ENCODE measurements around the gene GRIP2. TPM values are rescaled to one million over a fixed set of nuclear protein-coding genes. Genes with fewer than 3 reads are reported as not detected.

The GRIP2 gene
- total RNA-seq, 3 donors from 2014 or later = 0.70 to 2.2 (median 1.6) TPM

- DNase-seq = no peak
- no peak for TF ChIP-seq CTCF (IDR thresholded peaks at IDR 0.05)
- intact Hi-C loops (cut with DNase I, micrococcal nuclease) = no loop called here
- Histone ChIP-seq H3K9me3 (no peaks in the 10 kb centered on the region), H3K4me3 (no peak overlapping the region), H3K36me3 (ENCODE audit: low read depth) (no peaks in the 10 kb centered on the region), H3K4me1 (ENCODE audit: low read depth) (no peaks in the 10 kb centered on the region)
- ATAC-seq = no peak
Measured at GRCh38 chr3:14508505-14508819, 31.7 kb downstream of the GRIP2 start.

DNA sequence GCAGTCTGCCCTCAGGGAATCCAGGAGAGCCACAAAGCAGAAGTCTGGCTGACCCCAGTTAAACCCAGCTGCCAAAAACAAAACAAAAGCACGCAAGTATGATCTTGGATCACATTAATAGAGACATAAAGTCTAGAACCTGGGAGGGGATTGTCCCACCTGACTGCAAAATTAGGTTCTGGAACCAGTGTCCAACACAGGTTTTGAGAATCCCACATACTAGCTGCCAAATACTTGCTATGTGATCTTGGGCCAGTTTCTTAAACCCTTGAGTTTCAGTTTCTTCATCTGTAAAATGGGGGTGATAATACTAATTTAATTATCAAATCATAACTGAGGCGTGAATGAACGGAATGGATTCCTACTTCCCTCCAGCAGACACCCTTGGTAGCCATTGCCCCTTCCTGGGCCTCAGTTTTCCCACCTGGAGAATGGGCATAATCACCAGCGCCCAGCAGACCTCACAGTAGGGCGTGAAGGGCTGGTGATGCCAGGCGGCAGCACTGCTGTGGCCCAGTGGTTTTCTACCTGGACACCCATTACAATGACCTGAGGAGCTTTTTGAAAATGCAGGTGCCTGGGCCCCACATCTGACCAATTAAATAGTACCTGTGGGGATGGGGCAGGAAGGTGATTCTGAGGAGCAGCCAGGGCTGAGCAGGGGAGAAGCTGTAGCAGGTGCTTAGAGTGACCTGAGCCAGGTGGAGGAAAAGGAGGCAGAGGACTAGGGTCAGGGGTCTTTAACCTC lies 32.2 kb downstream of the GRIP2 start:
- DNase-seq (no peak), ATAC-seq (no peak)
- Histone ChIP-seq H3K9me3 (peaks cover 1% of the 10 kb centered on the region), H3K4me1 (ENCODE audit: low read depth) (no peaks in the 10 kb centered on the region), H3K4me3 (no peak overlapping the region), H3K36me3 (ENCODE audit: low read depth) (no peaks in the 10 kb centered on the region)
- intact Hi-C loops (cut with DNase I, micrococcal nuclease) = no loop called here
- TF ChIP-seq CTCF (IDR thresholded peaks at IDR 0.05) = no peak

DNA sequence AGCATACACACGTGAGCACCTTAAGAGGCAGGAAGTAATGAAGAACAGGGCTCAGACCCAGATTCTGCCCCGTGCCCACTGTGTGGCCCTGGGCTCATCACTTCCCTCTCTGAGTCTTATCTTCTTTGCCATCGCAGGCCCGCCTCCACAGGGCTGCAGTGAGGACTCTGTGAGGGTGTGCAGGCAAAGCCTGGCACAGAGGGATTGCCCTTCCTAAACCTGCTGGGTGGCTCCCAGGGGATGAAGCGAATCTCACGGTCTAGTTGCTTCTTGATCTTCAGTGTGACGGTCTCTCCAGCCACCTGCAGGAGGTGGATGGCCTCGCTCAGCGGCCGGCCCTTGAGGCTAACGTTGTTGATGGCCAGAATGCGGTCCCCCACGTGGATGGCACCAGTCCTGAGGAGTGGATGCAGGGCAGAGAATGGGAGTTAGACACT lies 32.8 kb downstream of the GRIP2 start:
- Histone ChIP-seq H3K4me3 (no peak overlapping the region), H3K36me3 (ENCODE audit: low read depth) (no peaks in the 10 kb centered on the region), H3K9me3 (peaks cover 8% of the 10 kb centered on the region), H3K4me1 (ENCODE audit: low read depth) (no peaks in the 10 kb centered on the region)
- DNase-seq (no peak), ATAC-seq (no peak)
- intact Hi-C loops (cut with DNase I, micrococcal nuclease) = no loop called here
- no peak for TF ChIP-seq CTCF (IDR thresholded peaks at IDR 0.05)

DNA sequence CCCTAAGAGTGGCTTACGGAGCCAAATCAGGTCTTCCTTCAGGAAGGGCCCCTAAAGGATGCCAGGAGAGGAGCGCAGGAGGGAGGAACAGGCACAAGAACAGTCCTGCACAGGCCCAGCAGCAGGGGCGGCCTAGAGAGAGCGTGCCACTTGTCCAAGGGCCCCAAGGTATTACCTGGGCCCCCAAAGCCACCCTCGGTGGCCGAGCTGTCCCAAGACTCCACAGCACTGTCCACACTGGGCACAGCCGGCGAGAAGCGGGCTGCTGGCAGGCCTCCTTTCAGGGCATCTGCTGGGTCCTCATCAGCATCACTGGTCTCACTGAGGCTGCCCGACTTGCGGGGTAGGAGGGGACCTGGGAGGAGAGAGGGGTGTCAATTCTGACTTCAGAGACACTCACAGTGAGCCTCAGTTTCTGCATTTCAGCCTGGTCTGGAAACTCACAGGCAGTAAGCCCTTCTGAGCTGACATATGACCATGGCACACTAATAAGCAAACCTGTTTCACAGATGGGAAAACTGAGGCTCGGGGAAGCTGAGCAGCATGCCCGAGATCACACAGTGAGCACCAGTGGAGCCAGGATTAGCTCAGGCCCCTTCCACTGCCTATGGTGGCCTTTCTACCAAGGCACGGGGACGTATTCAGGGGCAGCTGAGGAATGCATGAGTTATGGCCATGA lies 33.4 kb downstream of the GRIP2 start:
- no peak overlapping the region for H3K4me3 ChIP-seq
- H3K4me1 ChIP-seq (ENCODE audit: low read depth) = no peaks in the 10 kb centered on the region
- no peak for TF ChIP-seq CTCF (IDR thresholded peaks at IDR 0.05)
- no peaks in the 10 kb centered on the region for H3K36me3 ChIP-seq (ENCODE audit: low read depth)
- DNase-seq = no peak
- intact Hi-C loops (cut with DNase I, micrococcal nuclease) = no loop called here
- ATAC-seq = no peak
- peaks cover 12% of the 10 kb centered on the region for H3K9me3 ChIP-seq

DNA sequence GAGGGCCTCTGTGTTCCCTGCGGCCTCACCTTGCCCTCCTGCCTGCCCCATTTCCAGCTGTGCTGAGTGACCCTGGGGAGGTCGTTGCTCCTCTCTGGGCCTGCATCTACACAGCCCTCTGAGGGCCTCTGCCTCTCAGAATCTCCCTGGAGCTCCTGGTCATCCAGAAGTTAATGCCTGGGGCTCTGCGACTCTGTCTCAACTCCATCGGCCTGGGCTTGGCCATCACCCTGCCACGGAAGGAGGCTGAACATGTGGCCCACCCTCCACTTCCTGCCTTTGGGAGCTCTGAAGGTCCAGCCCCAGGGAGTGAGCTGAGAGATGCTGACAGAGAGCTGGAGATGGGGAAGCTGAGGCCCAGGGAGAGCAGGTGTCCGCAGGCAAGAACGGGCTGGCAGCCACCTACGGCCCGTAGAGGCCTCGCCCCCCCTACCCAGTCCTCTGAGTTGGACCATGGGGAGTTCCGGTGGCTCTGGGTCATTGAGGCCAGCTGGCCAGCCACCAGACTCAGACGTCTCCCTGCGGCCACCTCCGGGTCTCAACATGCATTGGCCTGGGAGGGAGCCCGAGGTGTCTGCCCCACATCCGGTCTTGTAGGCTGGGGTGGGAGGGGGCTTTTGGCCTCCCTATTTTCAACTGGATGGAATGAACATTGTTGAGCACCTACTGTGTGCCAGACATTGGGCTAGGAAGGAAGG lies 34.2 kb downstream of the GRIP2 start:
- no peak overlapping the region for H3K4me3 ChIP-seq
- DNase-seq (no peak), ATAC-seq (no peak)
- no peaks in the 10 kb centered on the region for H3K4me1 ChIP-seq (ENCODE audit: low read depth)
- H3K36me3 ChIP-seq (ENCODE audit: low read depth) = no peaks in the 10 kb centered on the region
- peaks cover 12% of the 10 kb centered on the region for H3K9me3 ChIP-seq
- TF ChIP-seq CTCF (IDR thresholded peaks at IDR 0.05) = no peak
- intact Hi-C loops (cut with DNase I, micrococcal nuclease) = no loop called here

Data from mucosa of descending colon (tissue), 3 donors.